Upper lobe of left lung (tissue), 6 donors: ENCODE measurements around the gene TBC1D23. TPM values are rescaled to one million over a fixed set of nuclear protein-coding genes. Genes with fewer than 3 reads are reported as not detected.

Experiments used
- ATAC-seq, 2 donors: fragments of 200-7000 bp; cut with Tn5 transposase; one replicate each; pipeline ENCODE4 v1.9.1; 2022; ENCODE audit warnings: mild to moderate bottlenecking in 2 of 2, moderate library complexity in 2 of 2; ENCODE audit not compliant: low FRiP score in 2 of 2
- DNase-seq, 2 donors: peaks; one replicate each; pipeline ENCODE4 v3.0.0-alpha.2; 2019 to 2020
- H3K27ac ChIP-seq, 4 donors: fragments of 200-600 bp; sonication (generic); one replicate each; pipeline ENCODE4 v1.5.1; 2016 to 2019
- H3K27me3 ChIP-seq, 4 donors: fragments of 200-600 bp; sonication (generic); one replicate each; pipeline ENCODE4 v1.5.1; 2017 to 2019
- H3K36me3 ChIP-seq, 4 donors: fragments of 200-600 bp; sonication (generic); one replicate each; pipeline ENCODE4 v1.5.1; 2016 to 2019
- H3K4me1 ChIP-seq, 4 donors: fragments of 200-600 bp; sonication (generic); one replicate each; pipeline ENCODE4 v1.5.1; 2018 to 2019
- H3K4me3 ChIP-seq, 4 donors: fragments of 200-600 bp; sonication (generic); one replicate each; pipeline ENCODE4 v1.5.1; 2017 to 2019; ENCODE audit warnings: mild to moderate bottlenecking in 2 of 4, moderate library complexity in 1 of 4
- H3K9me3 ChIP-seq, 4 donors: fragments of 200-600 bp; sonication (generic); one replicate each; pipeline ENCODE4 v1.5.1; 2018 to 2019
- EP300 ChIP-seq, 4 donors: sonication (generic); formaldehyde crosslinking; IDR thresholded peaks; one replicate each; pipeline ENCODE4 v1.5.1; 2017; ENCODE audit warnings: antibody characterized with exemption in 4 of 4, control low read depth in 2 of 4
- POLR2A ChIP-seq, 4 donors: fragments of 450-650 bp; IDR thresholded peaks; one replicate each; pipeline ENCODE4 v1.5.1; 2016 to 2017; ENCODE audit warnings: antibody characterized with exemption in 4 of 4, mild to moderate bottlenecking in 2 of 4
- POLR2AphosphoS5 ChIP-seq, 2 donors: sonication (generic); formaldehyde crosslinking; IDR thresholded peaks; one replicate each; pipeline ENCODE4 v1.5.1; 2017; ENCODE audit warnings: antibody characterized with exemption in 2 of 2
- WGBS, 2 donors: methylation state at CpG; one replicate each; pipeline ENCODE4 v1.1.5; 2017 to 2018; 5-methylcytosine and 5-hydroxymethylcytosine counted together
- total RNA-seq, 6 donors: library from RNA; depleted of rRNA in 4 of 6; stranded (reverse); fragments of >200 nt in 4 of 6; gene quantifications; one replicate each; pipeline versions ENCODE4 v1.1.0 to v1.2.1, GENCODE V29; 2016 to 2021
- TF ChIP-seq, protein P1 (sequence below), 6 experiments: fragments of 450-650 bp in 4 of 6; fragments of 200-600 bp in 2 of 6; sonication (generic) in 2 of 6; IDR thresholded peaks; one replicate each; pipeline ENCODE4 v1.5.1; 2016 to 2019; ENCODE audit warnings: antibody characterized with exemption in 6 of 6
- donor health status: DM: no; HTN: no; CAD: no; lungs with moderate emphysema.
- donor health status: DM: no; HTN: yes; CAD: no; lungs with severe emphysema.

The TBC1D23 gene
- total RNA-seq, 6 donors from 2014 or later, result 13.4 to 42.7 (median 32.0) TPM

DNA sequence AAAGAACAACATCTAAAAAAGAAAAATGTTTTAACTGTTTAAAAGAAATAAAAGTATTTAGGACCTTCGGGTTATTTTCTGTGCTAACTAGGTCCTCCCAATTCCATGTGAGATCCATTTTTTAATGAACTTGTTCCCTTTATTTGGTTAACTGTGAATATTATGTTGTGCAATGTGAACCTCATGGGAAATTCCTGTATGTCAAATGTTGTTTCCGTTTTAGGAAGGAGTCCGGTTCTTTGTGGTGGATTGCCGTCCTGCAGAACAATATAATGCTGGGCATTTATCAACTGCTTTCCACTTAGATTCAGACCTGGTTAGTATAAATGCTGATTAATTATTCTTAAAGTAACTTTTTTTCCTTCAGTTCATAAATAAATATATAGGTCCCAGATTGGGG lies 38.2 kb downstream of the TBC1D23 start:
- WGBS, 2 donors, result 60 to 77% methylated on average over 4 of the region's 4 CpGs
- no peaks in the 10 kb centered on the region for H3K4me1 ChIP-seq
- H3K9me3 ChIP-seq, result no peaks in the 10 kb centered on the region
- ATAC-seq, result no peak
- H3K27ac ChIP-seq, result no peak overlapping the region
- peaks cover 7 to 89% (median 25%) of the 10 kb centered on the region in 4 donors for H3K36me3 ChIP-seq
- TF ChIP-seq POLR2AphosphoS5 (IDR thresholded peaks at IDR 0.05) (no peak), EP300 (IDR thresholded peaks at IDR 0.05) (no peak), POLR2A (IDR thresholded peaks at IDR 0.05) (no peak)
- TF ChIP-seq, protein P1, sequence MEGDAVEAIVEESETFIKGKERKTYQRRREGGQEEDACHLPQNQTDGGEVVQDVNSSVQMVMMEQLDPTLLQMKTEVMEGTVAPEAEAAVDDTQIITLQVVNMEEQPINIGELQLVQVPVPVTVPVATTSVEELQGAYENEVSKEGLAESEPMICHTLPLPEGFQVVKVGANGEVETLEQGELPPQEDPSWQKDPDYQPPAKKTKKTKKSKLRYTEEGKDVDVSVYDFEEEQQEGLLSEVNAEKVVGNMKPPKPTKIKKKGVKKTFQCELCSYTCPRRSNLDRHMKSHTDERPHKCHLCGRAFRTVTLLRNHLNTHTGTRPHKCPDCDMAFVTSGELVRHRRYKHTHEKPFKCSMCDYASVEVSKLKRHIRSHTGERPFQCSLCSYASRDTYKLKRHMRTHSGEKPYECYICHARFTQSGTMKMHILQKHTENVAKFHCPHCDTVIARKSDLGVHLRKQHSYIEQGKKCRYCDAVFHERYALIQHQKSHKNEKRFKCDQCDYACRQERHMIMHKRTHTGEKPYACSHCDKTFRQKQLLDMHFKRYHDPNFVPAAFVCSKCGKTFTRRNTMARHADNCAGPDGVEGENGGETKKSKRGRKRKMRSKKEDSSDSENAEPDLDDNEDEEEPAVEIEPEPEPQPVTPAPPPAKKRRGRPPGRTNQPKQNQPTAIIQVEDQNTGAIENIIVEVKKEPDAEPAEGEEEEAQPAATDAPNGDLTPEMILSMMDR (IDR thresholded peaks at IDR 0.05), result no peak
- H3K27me3 ChIP-seq, result no peaks in the 10 kb centered on the region
- no peak for DNase-seq
- H3K4me3 ChIP-seq, result no peak overlapping the region

DNA sequence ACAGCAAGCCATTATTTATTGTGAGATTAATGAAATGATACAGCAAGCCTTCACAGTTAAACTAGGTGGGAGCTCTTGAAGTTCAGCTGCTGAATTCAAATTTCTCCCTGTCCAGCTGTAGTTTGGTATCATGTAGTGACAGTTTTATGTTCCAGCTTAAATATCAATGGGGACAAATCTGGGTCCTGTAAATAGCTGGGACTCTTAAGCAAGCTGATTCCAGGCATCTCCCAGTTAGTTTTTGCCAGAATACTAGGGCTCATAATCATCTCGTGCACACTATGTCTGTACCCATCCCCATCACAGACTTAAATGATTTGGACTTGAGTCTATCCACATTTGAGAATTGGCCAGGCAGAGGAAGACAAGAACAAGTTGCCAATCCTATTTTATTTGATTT lies 45.9 kb downstream of the TBC1D23 start:
- WGBS, 2 donors, result 93 to 95% methylated on average over 1 of the region's 1 CpG
- peaks cover 0 to 60% (median 19%) of the 10 kb centered on the region in 4 donors for H3K36me3 ChIP-seq
- H3K4me3 ChIP-seq, result no peak overlapping the region
- no peak overlapping the region for H3K27ac ChIP-seq
- no peak for DNase-seq
- no peaks in the 10 kb centered on the region for H3K27me3 ChIP-seq
- TF ChIP-seq POLR2AphosphoS5 (IDR thresholded peaks at IDR 0.05) (no peak), POLR2A (IDR thresholded peaks at IDR 0.05) (no peak), EP300 (IDR thresholded peaks at IDR 0.05) (no peak)
- TF ChIP-seq, protein P1 (IDR thresholded peaks at IDR 0.05), result no peak
- no peaks in the 10 kb centered on the region for H3K4me1 ChIP-seq
- ATAC-seq, result no peak
- H3K9me3 ChIP-seq, result no peaks in the 10 kb centered on the region

DNA sequence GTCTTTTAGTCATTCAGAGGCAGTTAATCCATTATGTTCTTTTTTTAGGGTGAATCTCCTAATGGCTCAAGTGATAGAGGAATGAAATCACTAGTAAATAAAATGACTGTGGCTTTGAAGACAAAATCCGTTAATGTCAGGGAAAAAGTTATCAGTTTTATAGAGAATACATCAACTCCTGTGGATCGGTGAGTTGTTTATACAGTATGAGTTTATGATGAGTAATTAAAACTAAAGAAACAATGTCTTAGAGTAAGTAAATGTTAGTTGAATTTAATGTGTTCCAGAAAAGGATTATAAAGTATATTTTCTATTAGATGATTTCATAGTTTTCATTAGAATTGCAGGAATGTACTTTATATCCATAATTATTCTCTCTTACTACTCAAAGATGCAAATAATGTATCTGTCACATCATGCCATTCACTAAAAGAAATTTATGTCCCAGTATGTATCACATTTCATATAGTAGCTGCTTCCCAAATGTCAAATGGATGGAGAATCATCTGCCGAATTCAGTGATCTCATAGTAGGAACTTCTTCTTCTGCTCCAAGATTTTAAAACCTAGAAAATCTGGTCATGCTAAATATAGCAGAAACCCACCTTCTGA lies 49.7 kb downstream of the TBC1D23 start:
- no peaks in the 10 kb centered on the region for H3K4me1 ChIP-seq
- no peak for DNase-seq
- ATAC-seq, result no peak
- WGBS, 2 donors, result 90 to 91% methylated on average over 3 of the region's 3 CpGs
- no peaks in the 10 kb centered on the region for H3K27me3 ChIP-seq
- peaks cover 0 to 48% (median 19%) of the 10 kb centered on the region in 4 donors for H3K36me3 ChIP-seq
- no peaks in the 10 kb centered on the region for H3K9me3 ChIP-seq
- H3K4me3 ChIP-seq, result no peak overlapping the region
- H3K27ac ChIP-seq, result no peak overlapping the region
- TF ChIP-seq, protein P1 (IDR thresholded peaks at IDR 0.05), result no peak
- TF ChIP-seq EP300 (IDR thresholded peaks at IDR 0.05) (no peak), POLR2AphosphoS5 (IDR thresholded peaks at IDR 0.05) (no peak), POLR2A (IDR thresholded peaks at IDR 0.05) (no peak)

DNA sequence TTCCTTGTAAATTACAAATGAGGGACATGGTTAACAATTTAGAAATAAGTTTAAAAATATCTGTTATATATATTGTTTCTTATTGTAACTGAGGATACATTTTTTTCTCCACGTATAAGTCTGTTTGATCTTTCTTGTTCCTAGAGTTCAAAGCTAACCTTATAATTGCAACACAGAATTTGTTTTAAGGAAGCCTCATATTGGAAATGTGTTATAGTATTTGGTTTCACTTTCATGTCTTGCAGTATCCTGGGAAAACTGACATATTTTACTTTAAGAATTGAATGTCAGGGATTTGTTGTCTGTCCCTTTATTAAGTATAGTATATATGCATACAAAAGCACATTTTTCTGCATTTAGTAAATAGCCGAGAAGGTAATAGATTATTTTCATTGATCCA lies 50.2 kb downstream of the TBC1D23 start:
- no peaks in the 10 kb centered on the region for H3K4me1 ChIP-seq
- ATAC-seq (no peak), DNase-seq (no peak)
- no peak for TF ChIP-seq POLR2AphosphoS5 (IDR thresholded peaks at IDR 0.05)
- TF ChIP-seq, protein P1 (IDR thresholded peaks at IDR 0.05), result no peak
- TF ChIP-seq EP300 (IDR thresholded peaks at IDR 0.05), result no peak
- TF ChIP-seq POLR2A (IDR thresholded peaks at IDR 0.05), result no peak
- no peaks in the 10 kb centered on the region for H3K9me3 ChIP-seq
- H3K27me3 ChIP-seq, result no peaks in the 10 kb centered on the region
- WGBS, 2 donors, result 55 to 67% methylated on average over 2 of the region's 2 CpGs
- peaks cover 0 to 50% (median 20%) of the 10 kb centered on the region in 4 donors for H3K36me3 ChIP-seq
- H3K27ac ChIP-seq, result no peak overlapping the region
- no peak overlapping the region for H3K4me3 ChIP-seq

DNA sequence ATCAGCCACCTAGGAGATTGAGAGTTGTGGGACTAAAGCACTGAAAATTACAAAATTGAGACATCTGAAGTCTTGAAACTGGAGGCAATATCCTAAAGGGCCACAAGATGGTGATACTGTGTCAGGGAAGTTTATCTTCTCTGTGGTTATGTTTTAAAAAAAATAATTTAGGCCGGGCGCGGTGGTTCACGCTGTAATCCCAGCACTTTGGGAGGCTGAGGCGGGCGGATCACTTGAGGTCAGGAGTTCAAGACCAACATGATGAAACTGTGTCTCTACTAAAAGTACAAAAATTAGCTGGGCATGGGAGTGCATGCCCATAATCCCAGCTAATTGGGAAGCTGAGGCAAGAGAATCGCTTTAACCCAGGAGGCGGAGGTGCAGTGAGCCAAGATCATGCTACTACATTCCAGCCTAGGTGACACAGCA lies 55.9 kb downstream of the TBC1D23 start:
- ATAC-seq, result peak in 1 of 2 donors; percentile 91
- no peak for DNase-seq
- Histone ChIP-seq H3K27ac (no peak overlapping the region), H3K36me3 (peaks cover 0 to 54% (median 20%) of the 10 kb centered on the region in 4 donors), H3K4me3 (no peak overlapping the region), H3K9me3 (no peaks in the 10 kb centered on the region), H3K27me3 (no peaks in the 10 kb centered on the region), H3K4me1 (peaks cover 0 to 4% (median 0%) of the 10 kb centered on the region in 4 donors)
- TF ChIP-seq POLR2A (IDR thresholded peaks at IDR 0.05) (no peak), POLR2AphosphoS5 (IDR thresholded peaks at IDR 0.05) (no peak), EP300 (IDR thresholded peaks at IDR 0.05) (no peak)
- TF ChIP-seq, protein P1 (IDR thresholded peaks at IDR 0.05), result peak; percentile 26 to 66 (median 52)
- WGBS, 2 donors, result 35 to 45% methylated on average over 8 of the region's 8 CpGs
